UCSD-AML1 (cell line): Measurements from ENCODE around the gene PAK1.

ENCODE experiments used
- DNase-seq: peaks from one replicate; lab custom pipeline; 2025; ENCODE audit not compliant: unreplicated experiment; lab: John Stamatoyannopoulos, UW

PAK1 gene

DNA sequence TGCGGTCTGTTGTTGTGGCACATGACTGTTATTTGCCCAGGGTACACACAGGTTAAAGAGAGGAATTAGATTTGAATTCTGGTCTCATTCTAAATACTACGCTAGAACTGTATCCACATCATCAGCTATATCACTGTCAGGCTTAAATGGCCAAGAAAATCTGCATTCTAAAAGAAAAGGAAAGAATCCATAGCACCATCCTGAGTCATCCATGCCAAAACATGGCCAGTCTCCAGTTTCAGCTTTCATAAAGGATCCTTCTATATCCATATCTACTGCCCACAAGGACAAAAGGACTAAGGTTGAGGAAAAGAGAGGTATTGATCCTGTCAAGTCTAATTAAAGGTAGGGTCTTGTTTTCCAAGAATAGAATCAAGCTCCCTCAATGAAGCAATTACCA lies 98.8 kb downstream of the PAK1 start:
- DNase-seq = no peak

DNA sequence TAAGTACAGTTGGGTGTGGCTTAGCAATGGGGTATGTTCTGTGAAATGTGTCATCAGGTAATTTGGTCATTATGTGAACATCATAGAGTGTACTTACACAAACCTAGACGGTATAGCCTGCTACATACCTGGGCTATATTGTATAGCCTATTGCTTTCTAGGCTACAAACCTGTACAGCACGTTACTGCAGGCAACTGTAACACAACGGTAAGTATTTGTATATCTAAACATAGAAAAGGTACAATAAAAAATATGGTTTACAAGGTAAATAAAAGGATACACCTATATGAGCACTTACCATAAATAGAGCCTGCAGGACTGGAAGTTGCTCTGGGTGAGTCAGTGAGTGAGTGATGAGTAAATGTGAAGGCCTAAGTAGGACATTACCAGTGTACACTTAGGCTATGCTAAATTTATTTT lies 99.3 kb downstream of the PAK1 start:
- DNase-seq = no peak

DNA sequence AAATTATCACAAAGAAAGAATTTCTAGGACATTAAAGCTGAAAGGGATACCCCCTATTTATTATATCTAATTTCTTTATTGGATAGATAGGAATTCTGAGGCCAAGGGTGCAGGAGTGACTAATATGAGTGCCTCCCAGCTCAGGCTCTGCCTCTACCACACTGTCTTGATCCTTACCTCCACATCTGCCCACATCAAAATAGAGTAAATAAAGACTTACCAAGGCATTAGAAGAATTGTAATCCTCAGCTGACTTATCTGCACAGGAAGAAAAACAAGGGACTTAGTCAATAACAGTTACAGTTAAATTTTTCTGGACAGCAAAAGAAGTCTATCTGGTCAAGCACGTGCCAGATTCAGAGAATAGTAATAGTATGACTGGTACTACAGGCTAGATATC lies 99.8 kb downstream of the PAK1 start:
- DNase-seq = no peak

DNA sequence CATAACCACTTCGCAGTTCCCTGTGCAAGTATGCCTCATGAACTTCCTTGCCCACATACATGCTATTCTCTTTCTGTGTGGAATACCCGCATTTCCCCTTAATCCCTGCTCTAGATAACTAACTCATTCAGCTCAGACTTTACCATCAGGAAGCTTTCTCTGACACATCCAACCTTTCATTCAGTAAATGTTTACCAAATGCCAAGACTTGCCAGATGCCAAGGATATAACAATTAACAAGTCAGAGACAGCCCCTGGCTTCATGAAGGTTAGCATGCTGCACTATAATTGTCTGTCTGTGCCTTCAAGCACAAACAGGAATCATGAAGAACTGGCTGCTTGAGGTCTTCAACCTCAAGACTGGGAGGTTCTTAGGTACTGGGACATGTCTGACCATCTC lies 101.2 kb downstream of the PAK1 start:
- DNase-seq = no peak

DNA sequence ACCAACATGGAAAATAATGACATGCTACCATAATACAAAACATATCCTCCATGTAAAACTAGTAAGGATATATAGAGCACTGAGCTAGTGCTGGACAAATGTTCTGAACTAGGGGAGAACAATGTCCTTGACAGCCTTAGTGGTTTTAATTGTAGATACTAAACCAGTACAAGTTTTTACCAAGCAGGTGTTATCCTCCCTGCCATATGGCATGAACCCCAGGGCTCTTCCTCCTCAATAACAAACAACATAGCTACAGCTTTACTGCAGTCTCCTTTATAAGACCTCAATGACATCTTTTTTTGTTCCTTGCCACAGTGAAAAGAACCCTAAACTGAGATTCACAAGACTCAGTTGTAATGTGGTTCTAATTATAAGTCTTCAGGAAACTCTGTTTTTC lies 102.2 kb downstream of the PAK1 start:
- DNase-seq = no peak

DNA sequence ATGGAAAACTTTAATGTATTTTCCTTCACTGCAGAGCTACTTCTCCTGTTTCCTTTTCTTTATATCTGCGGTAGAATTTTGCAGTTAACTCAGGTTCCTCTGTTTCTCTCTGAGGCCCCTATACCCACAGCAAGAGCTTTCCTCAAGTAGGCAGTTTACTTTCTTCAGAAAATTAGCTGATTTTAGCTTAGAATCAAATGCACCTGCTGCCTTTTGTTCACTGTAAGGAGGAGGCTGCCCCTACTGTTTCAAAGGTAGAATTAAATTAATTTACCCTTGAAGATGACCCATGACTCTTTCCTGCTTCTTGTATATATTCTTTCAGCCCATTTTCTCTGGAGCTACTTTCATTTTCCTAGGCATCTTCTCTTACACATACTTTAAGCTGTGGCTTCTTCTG lies 103.7 kb downstream of the PAK1 start:
- DNase-seq = no peak

DNA sequence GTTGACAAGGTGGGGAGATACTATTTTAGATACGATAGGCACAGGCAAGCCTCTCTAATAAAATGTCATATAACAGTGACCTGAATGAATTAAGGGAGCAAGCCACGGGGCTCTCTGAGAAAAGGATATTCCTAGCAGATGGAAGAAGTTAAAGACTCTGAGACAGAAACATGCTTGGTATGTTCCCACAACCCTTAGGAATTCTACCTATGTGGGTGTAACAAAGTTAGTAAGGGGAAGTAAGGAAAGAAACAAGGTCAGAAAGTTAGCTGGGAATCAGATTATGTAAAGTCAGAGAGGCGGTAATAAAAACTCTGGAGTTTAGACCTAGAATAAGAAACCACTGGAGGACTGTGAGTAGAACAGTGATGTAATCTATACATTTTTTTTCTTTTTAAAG lies 112.7 kb downstream of the PAK1 start:
- no peak for DNase-seq

DNA sequence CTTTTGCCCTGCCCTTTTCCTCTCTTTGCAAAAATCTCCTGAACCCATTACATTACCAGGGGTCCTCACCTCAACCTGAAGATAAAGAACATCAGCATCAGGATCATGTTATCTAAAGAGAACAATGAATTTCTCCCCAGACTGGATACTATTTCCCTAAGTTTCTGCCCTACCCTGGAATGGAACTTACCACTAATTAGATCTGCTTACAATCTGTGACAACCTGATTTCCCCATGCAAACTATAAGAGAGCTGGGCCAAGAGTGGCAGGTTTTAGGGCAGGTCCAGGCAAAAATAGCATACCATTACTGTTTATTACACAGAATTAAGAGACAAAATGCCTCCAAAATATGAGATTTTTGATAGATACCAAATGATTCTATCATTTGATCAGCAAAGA lies 114.4 kb downstream of the PAK1 start:
- no peak for DNase-seq

DNA sequence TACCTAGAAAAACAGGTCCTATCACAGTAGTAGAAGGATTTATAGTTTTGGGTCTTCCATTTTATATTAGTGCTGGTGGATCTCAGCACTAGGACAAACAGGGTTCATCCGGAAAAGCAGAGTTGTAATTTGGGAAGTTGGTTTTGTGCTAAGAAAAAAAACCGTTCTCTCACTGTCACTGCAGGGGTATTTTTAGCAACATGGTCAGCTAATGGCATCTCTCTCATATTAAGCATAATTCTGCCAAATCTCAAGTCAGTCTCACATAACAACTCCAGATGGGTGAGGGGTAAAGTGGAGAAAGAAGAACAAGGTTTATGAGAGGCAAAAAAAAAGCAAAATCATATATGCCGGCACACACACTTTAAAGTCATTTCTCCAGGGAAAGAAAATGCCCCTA lies 120.8 kb downstream of the PAK1 start:
- DNase-seq = no peak

DNA sequence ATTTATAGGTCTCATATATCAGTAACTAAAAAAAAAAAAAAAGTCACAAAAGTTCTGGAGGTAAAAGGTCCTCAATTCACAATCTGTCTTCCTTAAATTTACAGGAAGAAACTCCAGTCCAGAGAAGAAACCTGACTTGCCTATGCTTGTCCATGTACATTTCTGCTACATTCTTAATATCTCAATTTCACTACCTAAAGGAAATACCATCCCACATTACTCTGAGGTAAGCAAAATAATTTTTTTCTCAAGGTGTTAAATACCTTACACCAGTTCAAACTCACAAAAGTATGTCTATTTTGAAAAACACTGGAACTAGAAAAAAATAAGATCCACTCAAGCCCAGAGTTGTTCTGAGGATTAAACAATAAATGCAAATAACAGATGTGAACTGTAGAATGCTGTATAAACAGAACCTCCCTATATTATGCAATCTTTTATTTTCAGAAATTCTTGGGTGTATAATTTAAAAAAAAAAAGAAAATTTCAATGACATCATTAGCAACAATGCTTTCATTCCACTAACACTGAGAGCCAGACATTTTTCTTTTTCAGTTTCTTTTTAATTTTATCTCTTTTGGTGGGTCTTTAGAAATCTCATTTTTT lies 122.5 kb downstream of the PAK1 start:
- no peak for DNase-seq

DNA sequence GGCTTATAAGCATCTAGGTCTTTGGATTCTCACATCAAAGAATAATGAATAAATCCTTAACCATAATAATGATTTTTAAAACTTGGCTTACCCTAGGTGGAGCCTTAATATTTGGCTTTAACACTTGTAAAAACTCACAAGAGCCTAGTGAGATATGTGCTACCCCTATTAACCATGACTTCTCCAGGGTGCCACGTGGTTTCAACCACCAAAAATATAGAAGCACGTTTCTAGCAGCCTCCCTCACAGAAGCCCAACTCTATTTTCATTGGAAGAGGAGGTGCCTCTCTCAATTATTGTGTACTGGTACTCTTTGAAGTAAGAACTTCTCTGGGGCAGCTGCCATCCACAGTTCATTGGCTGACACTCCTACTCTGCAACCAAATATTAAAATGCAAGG lies 125.9 kb downstream of the PAK1 start:
- DNase-seq = no peak

DNA sequence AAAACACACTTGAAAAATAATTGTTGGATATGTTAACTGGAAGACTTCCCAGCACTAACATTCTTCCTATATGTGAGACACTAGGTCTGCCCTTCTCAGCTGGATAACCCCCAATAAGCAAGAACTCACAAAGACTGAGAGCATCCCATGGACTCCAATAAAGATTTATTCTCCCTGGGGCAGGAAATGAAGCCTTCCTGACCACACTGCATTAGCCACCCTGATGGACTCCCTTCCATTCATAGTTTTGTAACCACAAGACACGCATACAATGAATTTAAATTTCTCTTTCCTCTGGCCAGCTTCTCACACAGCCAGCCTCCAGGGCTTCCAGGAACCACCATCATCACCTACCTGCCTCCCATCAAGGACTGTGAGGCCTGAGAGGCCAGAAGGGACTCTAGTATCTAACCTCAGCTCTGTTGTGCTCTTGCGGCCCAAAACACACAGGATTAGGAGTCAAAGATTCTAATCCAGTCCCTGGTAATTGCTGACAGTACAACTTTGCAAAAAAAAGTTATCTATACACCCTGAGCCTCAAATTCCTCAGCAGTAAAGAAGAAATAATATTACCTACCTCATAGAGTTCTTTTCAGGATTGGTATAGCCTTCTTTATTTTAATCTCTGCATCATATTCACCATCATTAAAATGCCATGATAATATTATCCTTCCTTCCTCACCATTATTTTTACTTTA lies 126.8 kb downstream of the PAK1 start:
- no peak for DNase-seq

DNA sequence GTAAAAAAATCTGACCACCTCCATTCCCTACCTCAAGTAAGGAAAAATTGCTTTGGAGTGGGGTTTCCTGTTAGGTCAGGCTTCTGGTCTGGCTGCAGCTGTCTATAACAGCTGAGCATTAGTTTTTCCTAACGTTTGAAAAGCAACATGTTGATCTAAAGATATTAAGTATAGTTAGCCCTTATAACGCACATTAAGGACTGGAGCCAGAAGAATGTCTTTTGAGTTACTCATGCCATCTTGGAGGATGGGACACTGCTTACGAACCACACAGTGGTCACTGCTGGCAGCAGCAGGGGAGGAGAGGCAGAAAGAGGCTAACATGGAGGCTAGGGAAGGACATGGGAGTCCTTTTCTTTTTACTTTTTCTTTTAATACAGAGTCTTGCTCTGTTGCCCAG lies 128.3 kb downstream of the PAK1 start:
- no peak for DNase-seq

DNA sequence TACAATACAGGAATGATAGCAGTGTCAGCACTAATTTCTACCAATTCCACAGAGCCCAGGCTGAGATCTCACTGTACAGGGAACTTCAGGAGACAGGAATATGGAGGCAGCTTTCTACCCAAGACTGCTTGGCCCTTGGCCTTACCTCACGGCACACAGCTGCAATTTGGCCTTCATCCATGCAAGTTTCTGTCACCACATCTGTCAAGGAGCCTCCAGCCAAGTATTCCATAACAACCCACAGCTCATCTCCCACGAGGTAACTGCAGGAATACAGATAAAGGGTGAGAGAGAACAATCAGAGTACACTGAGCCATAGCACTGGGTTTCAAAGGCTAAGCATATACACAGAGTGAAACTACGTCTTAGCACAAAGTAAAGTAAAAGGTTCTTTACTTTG lies 133.4 kb downstream of the PAK1 start:
- no peak for DNase-seq

DNA sequence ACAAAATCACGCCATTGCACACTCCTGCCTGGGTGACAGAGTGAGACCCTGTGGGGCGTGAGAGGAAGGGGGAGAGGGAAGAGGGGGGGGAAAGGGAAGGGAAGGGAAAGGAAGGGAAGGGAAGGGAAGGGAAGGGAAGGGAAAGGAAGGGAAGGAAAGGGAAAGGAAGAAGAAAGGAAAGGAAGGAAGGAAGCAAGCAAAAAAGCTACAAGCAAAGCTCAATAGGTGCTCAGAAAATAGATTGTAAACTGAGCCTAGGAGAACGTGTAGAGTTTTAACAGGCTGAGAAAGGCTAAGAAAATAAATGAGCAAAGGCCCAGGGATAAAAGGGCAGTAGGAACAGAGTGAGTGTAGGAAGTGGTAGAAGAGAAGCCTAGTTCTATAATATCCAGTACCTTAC lies 141.6 kb downstream of the PAK1 start:
- no peak for DNase-seq

DNA sequence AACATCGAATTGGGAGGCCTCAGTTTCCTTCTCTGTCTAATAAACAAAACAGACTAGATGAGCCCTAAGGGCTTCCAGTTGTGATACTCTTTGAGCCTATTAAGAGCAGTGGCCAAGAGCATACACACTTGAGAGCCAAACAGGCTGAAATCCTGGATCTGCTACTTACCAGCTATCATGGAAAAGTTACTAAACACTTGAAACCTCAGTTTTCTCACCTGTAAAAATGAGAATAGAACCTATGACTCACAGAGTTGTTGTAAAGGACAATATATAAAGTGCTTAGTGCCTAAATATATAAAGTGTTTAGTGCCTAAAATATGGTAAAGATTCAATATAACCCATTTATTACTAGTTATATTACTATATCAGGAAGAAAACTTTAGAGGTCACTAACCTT lies 148.7 kb downstream of the PAK1 start:
- DNase-seq = no peak

DNA sequence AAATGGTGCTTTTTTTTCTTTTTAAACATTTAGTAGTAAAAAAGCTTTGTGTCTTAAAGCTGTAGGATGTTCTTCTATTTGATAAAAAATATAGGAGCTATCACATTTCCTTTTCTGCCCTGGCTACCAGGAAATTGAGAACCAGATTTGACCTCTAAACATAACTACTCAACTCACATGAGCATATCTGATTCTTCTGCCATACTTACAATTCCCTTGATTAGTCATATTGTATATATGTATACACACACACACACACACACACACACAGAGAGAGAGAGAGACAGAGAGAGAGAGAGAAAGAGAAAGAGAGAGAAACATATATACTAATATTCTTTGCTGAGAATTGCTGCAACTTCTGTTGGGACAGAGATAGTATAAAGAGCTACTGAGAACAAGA lies 149.4 kb downstream of the PAK1 start:
- no peak for DNase-seq

DNA sequence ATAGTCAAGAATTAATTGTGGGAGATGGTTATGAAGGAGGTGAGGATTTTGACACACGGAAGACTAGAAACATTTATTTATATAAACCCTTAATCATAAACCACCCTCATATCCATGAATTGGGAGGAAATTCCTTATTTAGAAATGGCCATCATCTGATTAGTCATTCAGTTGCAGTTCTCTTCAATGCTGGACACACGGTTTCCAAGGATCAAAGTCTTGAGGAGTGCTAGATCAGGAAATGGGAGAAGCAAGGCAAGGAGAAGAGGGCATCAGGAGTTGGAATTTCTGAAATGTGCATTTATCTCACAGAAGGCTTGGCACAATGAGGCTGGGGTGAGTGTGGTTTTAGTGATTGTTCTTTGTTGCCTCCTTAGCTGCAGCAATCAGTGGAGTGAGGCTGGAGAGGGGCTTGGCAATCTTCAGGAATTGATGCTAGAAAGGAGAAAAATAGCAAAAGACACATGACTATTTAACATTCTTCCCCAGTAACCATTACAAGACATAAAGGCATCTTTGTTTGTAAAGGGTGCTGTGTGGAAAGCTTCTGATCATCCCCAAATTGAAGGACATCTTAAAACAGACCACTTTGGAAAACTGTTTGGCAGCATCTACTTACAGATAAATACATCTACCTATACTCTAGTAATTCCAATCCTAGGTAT lies 150.8 kb downstream of the PAK1 start:
- no peak for DNase-seq

DNA sequence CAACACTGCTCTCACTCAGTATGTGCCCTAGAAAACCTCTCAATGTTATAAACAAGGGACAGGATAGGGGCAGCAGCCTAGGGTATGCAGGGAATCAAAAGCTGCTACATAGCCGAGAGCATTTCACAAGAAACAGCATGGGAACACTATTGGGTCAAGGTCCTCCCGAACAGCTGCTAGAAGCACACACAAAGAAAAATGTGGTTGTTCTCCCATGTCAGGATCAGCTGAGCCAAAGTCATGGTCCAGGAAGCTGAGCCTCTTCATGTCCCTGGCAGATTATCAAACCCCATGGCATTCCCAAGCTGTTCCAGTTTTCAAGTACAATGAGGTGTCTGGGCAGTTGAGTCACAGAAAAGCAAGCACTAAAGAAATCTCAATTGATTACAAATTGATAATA lies 151.4 kb downstream of the PAK1 start:
- DNase-seq = no peak

DNA sequence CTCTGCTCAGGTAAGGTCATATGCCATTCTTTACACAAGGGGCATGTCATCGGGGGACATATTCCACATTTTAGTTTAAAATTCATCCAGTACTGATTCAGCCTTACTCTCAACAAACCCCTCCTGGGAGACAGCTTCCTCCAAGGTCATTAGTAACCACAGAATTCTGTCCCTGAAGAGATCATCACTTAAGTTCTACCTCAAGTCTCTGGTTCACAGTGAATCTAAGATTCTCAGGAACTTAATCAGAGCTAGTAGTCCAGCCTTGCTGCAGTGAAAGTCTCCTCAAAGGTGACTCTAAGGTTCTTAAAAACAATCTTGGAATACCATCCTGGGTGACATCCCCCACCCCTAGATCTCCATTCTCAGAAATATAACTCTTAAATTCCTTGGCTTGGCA lies 153.5 kb downstream of the PAK1 start:
- no peak for DNase-seq

DNA sequence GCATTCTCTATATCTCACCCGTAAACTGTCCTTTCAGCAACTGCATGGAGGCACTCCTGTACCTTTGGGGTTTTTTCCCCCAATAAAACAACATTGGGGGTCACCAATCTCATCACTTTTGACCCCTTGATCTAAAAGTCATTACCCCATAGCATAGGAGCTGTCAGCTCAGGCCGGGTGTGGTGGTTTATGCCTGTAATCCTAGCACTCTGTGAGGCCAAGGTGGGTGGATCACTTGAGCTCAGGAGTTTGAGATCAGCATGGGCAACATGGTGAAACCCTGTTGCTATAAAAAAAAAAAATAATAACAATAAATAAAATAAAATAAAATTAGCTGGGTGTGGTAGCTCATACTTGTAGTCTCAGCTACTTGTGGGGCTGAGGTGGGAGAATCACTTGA lies 155.3 kb downstream of the PAK1 start:
- DNase-seq = no peak

DNA sequence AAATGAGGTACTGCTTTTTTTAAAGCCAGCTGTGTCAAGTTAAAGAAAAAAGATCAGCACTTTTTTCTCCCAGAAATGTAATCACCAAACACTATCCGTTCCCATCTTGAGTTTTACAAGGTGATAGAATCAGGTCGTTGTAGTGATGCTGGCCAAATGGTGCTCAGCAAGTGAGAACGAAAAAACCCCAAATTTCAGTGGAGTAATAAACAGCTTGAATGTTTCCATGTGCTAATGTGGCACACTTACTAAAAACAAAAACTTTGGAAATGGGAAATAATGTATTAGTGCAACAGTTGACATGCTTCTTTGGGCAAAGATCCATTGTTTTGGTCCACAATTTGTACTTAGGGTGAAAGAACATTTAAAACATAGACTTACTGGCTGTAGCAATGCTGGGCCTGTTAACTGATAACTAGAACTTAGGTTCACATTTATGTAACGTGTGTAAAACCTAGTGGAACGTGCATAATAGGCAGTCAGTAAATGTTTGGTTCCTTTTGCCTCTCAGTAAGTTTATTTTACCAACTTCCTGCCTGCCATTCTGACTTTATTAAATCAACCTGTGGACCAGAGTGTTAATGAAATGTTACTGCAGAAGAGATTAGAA lies 157.1 kb downstream of the PAK1 start:
- DNase-seq = no peak
